Urothelium cell line (cell line): Measurements from ENCODE around the gene SMARCA4.
"Not testable (repeated sequence)": the region's sequence is repeated elsewhere in the genome, so short reads cannot be mapped to it uniquely, and the experiment has no call there.

Source experiments
- DNase-seq: peaks from one replicate; pipeline ENCODE4 v3.0.0; 2011; ENCODE audit warnings: low spot score, mixed read lengths
- FAIRE-seq: peaks from 2 replicates; lab custom pipeline; 2011; peaks lifted over from hg19 to GRCh38; lab: Jason Lieb, UNC

Gene SMARCA4

GRCh38 chr19:10975374-10976130 lies 14.7 kb downstream of the SMARCA4 start:
- no peak for FAIRE-seq
- no peak for DNase-seq

DNA sequence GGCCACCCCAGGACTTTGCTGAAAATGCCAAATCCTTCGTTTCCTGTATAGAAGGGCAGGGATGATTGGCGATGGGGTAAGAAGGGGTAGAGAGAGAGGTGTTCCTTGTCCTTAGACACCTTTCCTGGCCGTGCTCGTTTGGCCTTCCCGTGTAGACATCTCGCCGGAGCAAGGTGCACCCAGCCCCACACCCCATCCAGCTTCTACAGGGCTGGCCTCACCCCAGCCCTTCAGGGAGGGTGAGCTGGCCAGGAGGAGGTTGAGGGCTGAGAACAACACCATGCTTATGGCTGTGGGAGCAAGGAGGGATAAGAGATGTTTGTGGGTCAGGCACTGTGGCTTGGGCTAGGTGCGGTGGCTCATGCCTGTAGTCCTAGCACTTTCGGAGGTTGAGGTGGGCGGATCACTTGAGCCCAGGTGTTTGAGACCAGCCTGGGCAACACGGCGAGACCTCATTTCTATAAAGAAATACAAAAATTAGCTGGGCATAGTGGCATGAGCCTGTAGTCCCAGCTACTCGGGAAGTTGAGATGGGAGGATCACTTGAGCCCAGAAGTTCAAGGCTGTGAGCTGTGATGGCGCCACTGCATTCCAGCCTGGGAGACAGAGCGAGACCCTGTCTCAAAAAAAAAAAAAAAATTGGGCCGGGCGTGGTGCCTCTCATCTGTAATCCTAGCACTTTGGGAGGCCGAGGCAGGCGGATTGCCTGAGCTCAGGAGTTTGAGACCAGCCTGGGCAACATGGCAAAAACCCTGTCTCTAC lies 15.5 kb downstream of the SMARCA4 start:
- FAIRE-seq: no peak

GRCh38 chr19:10977742-10978092 lies 16.9 kb downstream of the SMARCA4 start:
- DNase-seq (no peak), FAIRE-seq (no peak)

More for the DNA sequence above, 15.5 kb downstream of the SMARCA4 start:
- no peak for DNase-seq

GRCh38 chr19:10979951-10980381 lies 19.1 kb downstream of the SMARCA4 start:
- DNase-seq (no peak), FAIRE-seq (no peak)

DNA sequence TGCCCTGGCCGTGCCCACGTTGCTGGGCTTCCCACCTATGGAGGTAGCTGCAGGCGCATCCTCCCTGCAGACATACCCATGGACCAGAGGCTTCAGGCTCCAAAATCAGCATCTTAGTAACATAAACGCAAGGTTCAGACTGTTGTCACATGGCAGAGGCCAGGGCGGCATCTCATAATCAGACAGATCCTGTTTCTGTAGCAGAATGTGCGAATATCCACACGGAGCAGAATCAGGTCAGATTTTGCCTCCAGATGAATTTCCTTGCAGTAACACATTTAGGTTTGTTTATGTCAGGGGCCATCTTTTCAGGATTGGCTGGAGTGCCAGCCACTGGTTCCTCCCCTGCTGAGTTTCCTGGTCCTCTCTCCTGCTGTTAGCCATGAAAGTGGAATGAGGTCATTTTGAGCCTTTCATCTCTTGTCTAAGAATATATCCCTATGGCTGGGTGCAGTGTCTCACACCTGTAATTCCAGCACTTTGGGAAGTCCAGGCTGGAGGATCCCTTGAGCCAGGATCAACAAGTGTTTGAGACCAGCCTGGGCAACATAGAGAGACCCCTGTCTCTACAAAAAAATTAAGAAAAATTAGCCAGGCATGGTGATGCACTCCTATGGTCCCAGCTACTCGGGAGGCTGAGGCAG lies 20.5 kb downstream of the SMARCA4 start:
- FAIRE-seq (no peak), DNase-seq (no peak)

- no peak for FAIRE-seq
Measured at GRCh38 chr19:10983026-10983425, 22.2 kb downstream of the SMARCA4 start.

GRCh38 chr19:10984166-10984735 lies 23.4 kb downstream of the SMARCA4 start:
- no peak for FAIRE-seq

More at GRCh38 chr19:10983026-10983425, 22.2 kb downstream of the SMARCA4 start:
- DNase-seq: no peak

DNA sequence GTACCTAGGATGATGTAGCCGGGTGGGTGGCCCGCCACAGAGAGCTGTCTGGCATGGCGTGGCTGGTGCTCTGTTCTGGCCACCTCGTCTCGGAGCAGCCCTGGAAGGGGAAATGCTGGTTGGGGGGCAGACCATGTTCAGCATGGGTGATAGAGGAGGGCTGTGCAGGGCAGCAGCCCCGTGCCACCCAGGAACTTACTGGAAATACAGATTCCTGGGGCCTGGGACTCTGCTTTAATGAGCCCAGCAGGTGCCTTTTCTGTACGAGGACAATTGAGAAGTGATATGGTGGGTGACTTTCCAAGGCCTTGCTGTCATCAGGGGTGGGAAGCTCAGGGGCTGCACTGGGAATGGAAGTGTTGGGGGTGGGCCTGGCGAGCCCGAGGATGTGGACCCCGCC lies 24.7 kb downstream of the SMARCA4 start:
- FAIRE-seq (no peak), DNase-seq (no peak)

More at GRCh38 chr19:10984166-10984735, 23.4 kb downstream of the SMARCA4 start:
- no peak for DNase-seq

- DNase-seq: no peak
- no peak for FAIRE-seq
Measured at GRCh38 chr19:10986301-10987127, 25.7 kb downstream of the SMARCA4 start.

GRCh38 chr19:10987571-10988297 lies 26.9 kb downstream of the SMARCA4 start:
- FAIRE-seq (no peak), DNase-seq (no peak)

DNA sequence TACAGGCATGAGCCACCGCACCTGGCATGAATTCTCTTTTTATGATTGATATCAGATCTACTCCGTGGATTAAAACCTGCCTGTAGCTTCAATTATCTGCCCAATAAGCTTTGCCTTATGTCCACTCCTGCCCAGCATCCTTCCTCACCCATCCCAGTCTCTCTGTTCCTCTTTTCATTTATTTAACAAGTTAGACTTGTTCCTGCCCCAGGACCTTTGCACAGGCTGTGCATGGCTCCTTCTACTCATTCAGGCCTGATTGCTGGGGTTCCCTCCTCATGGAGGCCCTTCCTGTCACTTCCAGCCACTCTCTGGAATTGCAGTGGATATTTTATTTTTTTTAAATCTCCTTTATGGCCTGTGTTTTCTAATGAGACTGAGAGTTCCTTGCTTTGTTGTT lies 27.6 kb downstream of the SMARCA4 start:
- DNase-seq (no peak), FAIRE-seq (no peak)

DNA sequence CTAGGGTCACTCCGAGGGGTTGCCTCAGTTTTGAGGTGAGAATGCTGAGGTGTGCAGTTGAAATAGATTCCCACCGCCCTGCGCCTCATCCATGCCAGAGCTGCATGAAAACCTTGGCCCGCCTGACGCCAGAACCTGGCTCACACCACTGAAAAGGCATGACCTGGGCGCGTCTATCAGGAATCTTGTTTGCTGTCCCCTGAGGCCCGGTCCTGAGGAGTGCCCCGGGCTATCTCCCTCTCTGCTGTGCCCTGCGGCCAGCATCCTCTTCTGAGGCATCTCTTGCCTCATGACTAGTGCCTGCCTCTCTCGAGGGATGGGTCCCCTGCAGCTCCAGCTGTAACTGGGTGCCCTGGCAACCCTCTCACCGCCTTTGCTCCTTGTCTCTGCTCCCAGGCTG lies 28.1 kb downstream of the SMARCA4 start:
- DNase-seq: no peak
- no peak for FAIRE-seq

- DNase-seq (no peak), FAIRE-seq (no peak)
Measured at GRCh38 chr19:10991076-10991475, 30.2 kb downstream of the SMARCA4 start.

DNA sequence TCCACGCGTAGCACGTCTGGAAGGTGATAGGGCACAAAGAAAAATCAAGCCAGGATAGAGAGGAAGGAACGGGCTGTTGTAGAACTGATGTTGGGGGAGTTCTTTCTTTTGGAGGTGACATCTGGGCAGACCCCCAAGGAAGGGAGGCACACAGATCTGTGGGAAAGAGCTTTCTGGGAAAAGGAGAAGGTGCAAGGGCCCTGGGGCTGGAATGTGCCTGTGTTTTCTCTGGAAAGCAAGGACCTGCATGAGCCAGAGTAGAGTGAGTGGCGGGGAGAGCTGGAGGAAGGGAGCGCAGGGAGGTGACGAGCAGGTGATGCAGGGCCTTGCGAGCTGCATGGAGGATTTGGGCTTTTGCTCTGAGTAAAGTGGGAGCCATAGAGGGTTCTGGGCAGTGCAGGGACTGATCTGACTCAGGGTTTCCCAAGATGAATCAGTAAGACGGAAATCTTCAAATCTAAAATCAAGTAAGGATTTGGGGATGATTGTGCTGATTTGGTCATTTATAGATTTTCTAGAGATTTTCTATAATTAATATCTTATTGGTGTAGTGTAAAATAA lies 30.8 kb downstream of the SMARCA4 start:
- no peak for DNase-seq
- no peak for FAIRE-seq

DNA sequence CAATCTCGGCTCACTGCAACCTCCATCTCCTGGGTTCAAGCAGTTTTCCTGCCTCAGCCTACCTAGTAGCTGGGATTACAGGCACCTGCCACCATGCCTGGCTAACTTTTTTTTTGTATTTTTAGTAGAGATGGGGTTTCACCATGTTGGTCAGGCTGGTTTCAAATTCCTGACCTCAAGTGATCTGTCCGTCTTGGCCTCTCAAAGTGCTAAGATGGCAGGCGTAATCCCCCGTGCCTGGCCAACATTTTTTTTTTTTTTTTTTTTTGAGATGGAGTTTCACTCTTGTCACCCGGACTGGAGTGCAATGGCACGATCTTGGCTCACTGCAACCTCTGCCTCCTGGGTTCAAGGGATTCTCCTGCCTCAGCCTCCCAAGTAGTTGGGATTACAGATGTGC lies 31.3 kb downstream of the SMARCA4 start:
- not testable (repeated sequence) for DNase-seq, FAIRE-seq

DNA sequence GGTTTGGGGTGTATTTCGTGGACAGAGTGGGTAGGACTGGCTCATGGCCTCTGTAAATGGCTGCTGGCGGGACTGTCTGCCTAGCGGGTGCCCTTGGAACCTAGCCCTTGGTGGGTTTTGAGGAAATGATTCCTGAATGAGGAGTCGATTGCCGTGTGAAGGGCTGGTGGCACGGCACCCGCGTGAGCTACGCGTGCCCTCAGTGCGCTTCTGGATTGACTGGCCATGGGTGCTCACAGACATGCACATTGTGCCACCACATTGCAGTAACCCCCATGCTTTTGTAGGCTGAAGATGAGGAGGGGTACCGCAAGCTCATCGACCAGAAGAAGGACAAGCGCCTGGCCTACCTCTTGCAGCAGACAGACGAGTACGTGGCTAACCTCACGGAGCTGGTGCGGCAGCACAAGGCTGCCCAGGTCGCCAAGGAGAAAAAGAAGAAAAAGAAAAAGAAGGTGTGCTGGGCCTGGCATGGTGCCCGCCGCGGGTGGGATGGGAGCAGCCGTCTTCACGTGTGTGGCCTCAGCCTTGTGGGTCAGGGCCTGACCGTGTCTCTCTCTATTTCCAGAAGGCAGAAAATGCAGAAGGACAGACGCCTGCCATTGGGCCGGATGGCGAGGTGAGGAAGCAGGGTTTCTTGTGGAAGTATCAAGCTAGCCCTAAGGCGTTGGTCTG lies 35.2 kb downstream of the SMARCA4 start:
- FAIRE-seq (no peak), DNase-seq (no peak)

- no peak for FAIRE-seq
- DNase-seq: no peak
Measured at GRCh38 chr19:10998045-10998533, 37.3 kb downstream of the SMARCA4 start.

DNA sequence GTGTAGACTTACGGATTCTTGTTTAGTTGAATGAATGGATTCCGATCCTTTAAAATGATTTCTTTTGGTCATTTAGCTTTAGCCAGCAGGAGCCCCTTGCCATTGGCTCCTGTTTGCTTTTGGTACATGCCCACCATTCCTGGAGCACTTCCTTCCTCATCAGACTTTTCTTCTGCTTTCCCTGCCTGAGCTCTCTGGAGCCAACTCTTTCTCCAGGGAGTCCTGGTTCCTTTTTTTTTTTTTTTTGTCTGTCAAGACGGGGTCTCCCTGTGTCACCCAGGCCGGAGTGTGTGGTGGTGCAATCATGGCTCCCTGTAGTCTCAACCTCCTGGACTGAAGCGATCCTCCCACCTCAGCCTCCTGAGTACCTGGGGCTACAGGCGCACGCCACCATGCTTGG lies 37.8 kb downstream of the SMARCA4 start:
- no peak for DNase-seq
- no peak for FAIRE-seq

GRCh38 chr19:11005521-11005920 lies 44.7 kb downstream of the SMARCA4 start:
- DNase-seq (no peak), FAIRE-seq (no peak)
